SK-N-DZ (cell line): ENCODE data around the gene RPAP3.
"Not testable (repeated sequence)": the region's sequence is repeated elsewhere in the genome, so short reads cannot be mapped to it uniquely, and the experiment has no call there.

Experiments used
- DNase-seq: peaks from one replicate; pipeline ENCODE4 v3.0.0-alpha.2; 2015; ENCODE audit warnings: low spot score

RPAP3 gene

DNA sequence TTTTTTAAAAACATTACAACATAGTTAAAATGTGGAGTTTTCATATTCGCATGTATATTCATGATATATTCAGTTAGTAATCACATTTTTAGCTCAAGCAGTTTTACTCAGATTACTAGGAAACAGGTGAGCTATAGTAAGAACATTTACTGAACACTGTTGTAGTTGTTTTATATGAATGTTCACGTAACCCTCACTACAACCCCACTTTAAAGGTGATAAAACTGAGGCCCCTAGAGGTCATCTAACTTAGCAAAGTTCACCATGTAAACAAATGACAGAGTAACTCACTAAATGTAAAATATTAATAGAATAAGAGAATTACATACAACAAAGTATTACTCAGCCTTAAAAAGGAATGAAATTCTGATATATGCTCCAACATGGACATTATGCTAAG, 26.0 kb downstream of the RPAP3 start:
- DNase-seq: no peak

GRCh38 chr12:47672068-47672467, 33.8 kb downstream of the RPAP3 start:
- DNase-seq: no peak

- not testable (repeated sequence) for DNase-seq
Measured at GRCh38 chr12:47667935-47668334, 37.9 kb downstream of the RPAP3 start.

DNA sequence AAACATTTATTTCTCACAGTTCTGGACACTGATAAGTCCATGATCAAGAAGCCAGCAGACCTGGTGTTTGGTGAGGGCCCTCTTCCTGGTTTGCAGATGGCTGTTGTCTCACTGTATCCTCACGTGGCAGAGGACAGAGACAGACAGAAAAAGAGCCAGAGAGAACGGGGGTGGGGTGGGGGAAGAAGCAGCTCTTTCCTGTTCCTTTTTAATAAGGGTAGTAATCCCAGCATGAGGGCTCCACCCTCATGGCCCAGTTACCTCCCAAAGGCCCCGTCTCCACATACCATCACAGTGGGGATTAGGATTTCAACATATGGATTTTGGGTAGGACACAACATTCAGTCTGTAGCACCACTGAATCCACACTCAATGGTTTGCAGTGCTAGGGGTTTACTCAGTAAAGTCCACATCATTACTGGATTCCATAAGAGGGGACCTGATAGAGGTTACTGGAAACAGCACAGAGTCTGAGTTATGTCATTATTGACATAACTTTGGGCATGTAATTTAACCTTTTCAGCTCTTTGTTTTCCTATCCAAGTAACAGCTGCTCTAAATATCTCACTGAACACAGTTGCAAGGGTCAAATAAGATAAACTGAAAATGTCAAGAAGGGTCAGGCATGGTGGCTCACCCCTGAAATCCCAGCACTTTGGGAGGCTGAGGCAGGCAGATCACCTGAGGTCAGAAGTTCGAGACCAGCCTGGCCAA, 53.2 kb downstream of the RPAP3 start:
- DNase-seq: no peak

DNA sequence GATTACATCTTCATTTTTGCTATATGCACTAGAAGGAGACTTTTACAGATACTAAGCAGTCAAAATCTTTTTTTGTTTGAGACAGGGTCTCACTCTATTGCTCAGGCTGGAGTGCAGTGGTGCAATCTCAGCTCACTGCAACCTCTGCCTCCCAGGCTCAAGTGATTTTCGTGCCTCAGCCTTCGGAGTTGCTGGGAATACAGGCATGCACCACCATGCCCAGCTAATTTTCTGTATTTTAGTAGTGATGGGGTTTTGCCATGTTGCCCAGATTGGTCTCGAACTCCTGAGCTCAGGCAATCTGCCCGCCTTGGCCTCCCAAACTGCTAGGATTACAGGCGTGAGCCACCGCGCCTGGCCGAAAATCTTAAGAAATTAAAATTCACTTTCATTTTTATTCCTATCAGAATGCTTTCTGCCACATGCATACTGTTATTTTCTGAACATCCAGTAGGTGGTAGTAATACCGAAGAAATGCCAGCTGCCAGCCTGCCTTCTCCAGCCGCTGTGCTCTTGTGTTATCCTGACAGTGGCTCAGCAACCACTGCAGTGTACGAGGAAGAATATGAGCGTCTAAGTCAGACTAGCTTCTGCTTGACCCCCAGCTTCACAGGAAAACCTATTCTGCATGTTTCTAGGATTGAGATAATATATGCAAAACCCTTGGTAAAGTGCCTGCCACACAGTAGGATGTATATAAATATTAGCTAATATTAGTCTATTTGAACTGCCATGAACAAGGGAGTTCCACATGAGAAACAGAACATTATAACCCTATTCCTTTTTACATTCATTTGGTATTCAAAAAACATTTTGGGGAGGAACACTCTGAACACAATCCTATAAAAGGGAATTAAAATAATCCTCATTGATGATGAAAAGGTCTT, 54.2 kb downstream of the RPAP3 start:
- peak; percentile 42 for DNase-seq

DNA sequence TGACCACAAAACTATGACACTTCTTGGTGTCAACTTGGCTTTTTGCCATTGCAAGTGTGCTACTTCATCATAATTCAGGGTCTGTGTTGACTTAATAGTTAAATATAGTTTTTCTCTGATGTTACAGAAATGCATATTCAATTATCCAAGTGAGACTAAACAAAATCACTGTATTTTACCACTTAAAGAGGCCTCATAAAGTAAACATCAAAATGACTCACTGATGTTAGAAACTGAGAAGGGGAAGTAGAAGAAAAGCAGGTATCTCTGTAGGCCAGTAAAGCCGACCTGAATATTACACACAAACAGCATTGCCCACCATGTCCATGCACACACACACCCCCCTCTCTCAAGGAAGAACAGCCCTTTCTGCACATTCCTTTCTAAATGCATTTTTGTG, 55.4 kb downstream of the RPAP3 start:
- DNase-seq: no peak

- no peak for DNase-seq
Measured at GRCh38 chr12:47649381-47649780, 56.4 kb downstream of the RPAP3 start.

- no peak for DNase-seq
Measured at GRCh38 chr12:47648056-47648579, 57.7 kb downstream of the RPAP3 start.

DNA sequence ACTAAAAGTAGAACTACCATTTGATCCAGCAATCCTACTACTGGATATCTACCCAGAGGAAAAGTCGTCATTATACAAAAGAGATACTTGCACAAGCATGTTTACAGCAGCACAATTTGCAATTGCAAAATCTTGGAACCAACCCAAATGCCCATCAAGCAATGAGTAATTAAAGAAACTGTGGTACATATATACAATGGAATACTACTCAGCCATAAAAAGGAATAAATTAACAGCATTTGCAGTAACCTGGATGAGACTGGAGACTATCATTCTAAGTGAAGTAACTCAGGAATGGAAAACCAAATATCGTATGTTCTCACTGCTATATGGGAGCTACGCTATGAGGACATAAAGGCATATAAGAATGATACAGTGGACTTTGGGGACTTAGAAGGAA, 63.5 kb downstream of the RPAP3 start:
- DNase-seq: not testable (repeated sequence)

DNA sequence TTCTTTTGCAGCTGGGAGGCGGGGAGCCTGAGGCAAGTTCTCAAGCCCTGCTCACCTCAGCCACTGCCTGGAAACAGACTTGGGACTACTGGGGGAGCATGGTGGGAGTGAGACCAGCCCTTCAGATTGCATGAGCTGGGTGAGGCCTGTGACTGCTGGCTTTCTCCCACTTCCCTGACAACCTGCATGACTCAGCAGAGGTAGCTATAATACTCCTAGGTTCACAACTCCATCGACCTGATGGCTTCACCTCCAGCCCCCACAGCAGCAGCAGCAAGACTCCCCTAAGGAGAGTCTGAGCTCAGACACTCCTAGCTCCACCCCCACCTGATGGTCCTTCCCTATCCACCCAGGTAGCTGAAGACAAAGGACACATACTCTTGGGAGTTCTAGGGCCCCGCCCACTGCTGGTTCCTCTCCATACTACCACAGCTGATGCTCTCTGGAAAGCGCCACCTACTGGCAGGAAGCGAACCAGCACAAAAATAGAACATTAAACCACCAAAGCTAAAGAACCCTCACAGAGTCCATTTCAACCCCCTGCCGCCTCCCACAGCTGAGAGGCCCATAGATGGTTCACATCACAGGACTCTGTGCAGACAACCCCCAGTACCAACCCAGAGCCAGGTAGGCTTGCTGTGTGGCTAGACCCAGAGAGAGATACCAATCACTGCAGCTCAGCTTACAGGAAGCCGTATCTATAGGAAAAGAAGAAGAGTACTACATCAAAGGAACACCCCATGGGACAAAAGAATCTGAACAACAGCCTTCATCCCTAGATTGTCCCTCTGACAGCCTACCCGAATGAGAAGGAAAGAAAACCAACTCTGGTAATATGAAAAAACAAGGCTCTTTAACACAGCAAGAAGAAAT, 68.7 kb downstream of the RPAP3 start:
- peak; percentile 14 for DNase-seq

DNA sequence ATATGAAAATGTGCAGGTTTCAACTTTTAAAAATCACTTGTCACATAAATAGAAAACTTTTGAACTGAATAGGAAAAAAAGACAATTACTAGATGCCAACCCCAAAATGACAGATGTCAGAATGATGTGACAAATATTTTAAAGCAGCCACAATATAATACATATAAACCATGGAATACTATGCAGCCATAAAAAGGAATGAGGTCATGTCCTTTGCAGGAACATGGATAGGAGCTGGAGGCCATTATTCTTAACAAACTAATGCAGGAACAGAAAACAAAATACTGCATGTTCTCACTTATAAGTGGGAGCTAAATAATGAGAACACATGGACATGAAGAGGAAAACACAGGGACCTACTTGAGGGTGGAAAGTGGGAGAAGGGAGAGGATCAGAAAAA, 70.1 kb downstream of the RPAP3 start:
- DNase-seq: not testable (repeated sequence)

DNA sequence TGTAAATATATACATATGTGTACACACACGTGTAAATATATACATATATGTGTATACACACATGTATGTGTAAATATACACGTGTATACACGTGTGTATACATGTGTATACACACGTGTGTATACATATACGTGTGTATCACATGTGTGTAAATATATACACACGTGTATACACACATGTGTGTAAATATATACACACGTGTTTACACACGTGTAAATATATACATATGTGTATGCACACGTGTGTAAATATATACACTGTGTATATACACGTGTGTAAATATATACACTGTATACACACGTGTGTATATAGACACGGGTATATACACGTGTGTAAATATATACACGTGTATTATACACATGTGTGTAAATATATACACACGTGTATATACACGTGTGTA, 71.7 kb downstream of the RPAP3 start:
- DNase-seq: no peak

- DNase-seq: no peak
Measured at GRCh38 chr12:47621960-47622359, 83.9 kb downstream of the RPAP3 start.

GRCh38 chr12:47617476-47617875, 88.4 kb downstream of the RPAP3 start:
- no peak for DNase-seq

- DNase-seq: no peak
Measured at GRCh38 chr12:47616440-47616839, 89.4 kb downstream of the RPAP3 start.

- DNase-seq: no peak
Measured at GRCh38 chr12:47615711-47616110, 90.1 kb downstream of the RPAP3 start.

- no peak for DNase-seq
Measured at GRCh38 chr12:47614521-47614920, 91.3 kb downstream of the RPAP3 start.

DNA sequence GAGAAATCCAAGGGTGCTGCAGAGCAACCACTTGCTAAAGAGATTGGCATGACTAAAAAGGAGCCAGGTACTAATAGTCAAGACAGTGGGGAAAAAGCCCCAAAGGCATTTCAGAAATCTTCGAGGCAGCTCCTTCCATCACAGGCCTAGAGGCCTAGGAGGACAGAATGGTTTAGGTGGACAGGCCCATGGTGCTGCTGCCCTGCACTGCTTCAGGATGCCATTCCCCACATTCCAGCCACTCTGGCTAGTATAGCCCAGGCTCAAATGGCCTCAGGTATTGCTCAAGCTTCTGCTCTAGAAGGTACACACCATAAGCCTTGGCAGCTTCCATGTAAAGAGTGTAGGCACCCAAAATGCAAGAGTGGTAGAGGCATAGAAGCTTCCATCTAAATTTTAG, 92.9 kb downstream of the RPAP3 start:
- DNase-seq: no peak

GRCh38 chr12:47611906-47612305, 93.9 kb downstream of the RPAP3 start:
- no peak for DNase-seq
